Natural killer cell treated with Interleukin-12 subunit alpha and Interleukin-12 subunit beta and Interleukin-15 and Interleukin-18, amount 100 ng/mL, for 72 hours (primary cell): ENCODE measurements around the gene PLA2G4D. TPM values are rescaled to one million over a fixed set of nuclear protein-coding genes. Genes with fewer than 3 reads are reported as not detected.

ENCODE experiments used
- ATAC-seq, 2 donors: fragments of 150-1000 bp; cut with Tn5 transposase in 1 of 2; sonication (Bioruptor Pico), chemical (Tn5 transposase) in 1 of 2; 2 replicates each; pipeline ENCODE4 v1.10.0; 2021
- DNase-seq: peaks from one replicate; pipeline ENCODE4 v3.0.0; 2022; ENCODE audit warnings: low spot score
- H3K27ac Mint-ChIP-seq, 2 donors: 1 replicate in 1 of 2; 2 replicates in 1 of 2; pipeline ENCODE4 v1.8.0; 2022; ENCODE audit warnings: mixed read lengths in 2 of 2, mild to moderate bottlenecking in 1 of 2, moderate library complexity in 1 of 2
- H3K27me3 Mint-ChIP-seq, 2 donors: 1 replicate in 1 of 2; 2 replicates in 1 of 2; pipeline ENCODE4 v1.8.0; 2022; ENCODE audit warnings: mixed read lengths in 2 of 2
- H3K36me3 Mint-ChIP-seq: one replicate; pipeline ENCODE4 v1.8.0; 2022; ENCODE audit warnings: mixed read lengths
- H3K4me1 Mint-ChIP-seq, 2 donors: 1 replicate in 1 of 2; 2 replicates in 1 of 2; pipeline ENCODE4 v1.8.0; 2022; ENCODE audit warnings: low read depth in 2 of 2, mixed read lengths in 2 of 2, mild to moderate bottlenecking in 1 of 2
- H3K4me3 Mint-ChIP-seq: one replicate; pipeline ENCODE4 v1.8.0; 2022; ENCODE audit warnings: mixed read lengths
- H3K9me3 Mint-ChIP-seq: 2 replicates; pipeline ENCODE4 v1.8.0; 2022; ENCODE audit warnings: mixed read lengths
- total RNA-seq, 2 donors: library from RNA; stranded (reverse); gene quantifications; one replicate each; pipeline ENCODE4 v1.2.3, GENCODE V29; 2022

PLA2G4D gene
- not detected for total RNA-seq

GRCh38 chr15:42094512-42094963, at the start of gene PLA2G4D:
PLA2G4D (minus strand) TSS chr15:42094562; CDS start chr15:42094459, 103 bp downstream.
- peak in 1 of 2 donors; percentile 8 for ATAC-seq
- peaks cover 16 to 17% of the 10 kb centered on the region in 2 donors for H3K27me3 Mint-ChIP-seq
- no peak within 1 kb of the TSS for H3K4me3 Mint-ChIP-seq
- H3K9me3 Mint-ChIP-seq: no peaks in the 10 kb centered on the region
- H3K36me3 Mint-ChIP-seq: no peaks in the 10 kb centered on the region
- H3K4me1 Mint-ChIP-seq: no peaks in the 10 kb centered on the region
- DNase-seq: no peak
- no peak within 1 kb of the TSS for H3K27ac Mint-ChIP-seq

GRCh38 chr15:42143356-42143755, 49.0 kb upstream of the PLA2G4D start:
- DNase-seq (no peak), ATAC-seq (no peak)
- Mint-ChIP-seq H3K27me3 (no peaks in the 10 kb centered on the region), H3K9me3 (no peaks in the 10 kb centered on the region), H3K4me1 (no peaks in the 10 kb centered on the region), H3K27ac (no peak overlapping the region), H3K4me3 (no peak overlapping the region), H3K36me3 (no peaks in the 10 kb centered on the region)

GRCh38 chr15:42141795-42142667, 47.7 kb upstream of the PLA2G4D start:
- no peak overlapping the region for H3K4me3 Mint-ChIP-seq
- DNase-seq: peak; percentile 55

GRCh38 chr15:42141246-42141645, 46.9 kb upstream of the PLA2G4D start:
- peak; percentile 32 for DNase-seq
- Mint-ChIP-seq H3K4me1 (no peaks in the 10 kb centered on the region), H3K27me3 (peaks cover 0 to 3% of the 10 kb centered on the region in 2 donors), H3K27ac (no peak overlapping the region), H3K4me3 (no peak overlapping the region), H3K36me3 (no peaks in the 10 kb centered on the region), H3K9me3 (no peaks in the 10 kb centered on the region)
- ATAC-seq: no peak

More at GRCh38 chr15:42141795-42142667, 47.7 kb upstream of the PLA2G4D start:
- no peaks in the 10 kb centered on the region for H3K9me3 Mint-ChIP-seq
- peaks cover 0 to 3% of the 10 kb centered on the region in 2 donors for H3K27me3 Mint-ChIP-seq
- H3K36me3 Mint-ChIP-seq: no peaks in the 10 kb centered on the region
- no peak overlapping the region for H3K27ac Mint-ChIP-seq
- no peak for ATAC-seq
- H3K4me1 Mint-ChIP-seq: no peaks in the 10 kb centered on the region

- peak; percentile 28 for DNase-seq
- ATAC-seq: peak in 1 of 2 donors; percentile 18
- Mint-ChIP-seq H3K4me3 (no peak overlapping the region), H3K9me3 (no peaks in the 10 kb centered on the region), H3K27me3 (peaks cover 0 to 3% of the 10 kb centered on the region in 2 donors), H3K27ac (no peak overlapping the region), H3K4me1 (no peaks in the 10 kb centered on the region), H3K36me3 (no peaks in the 10 kb centered on the region)
Observed at GRCh38 chr15:42140383-42141070, 46.2 kb upstream of the PLA2G4D start.

GRCh38 chr15:42139596-42139995, 45.2 kb upstream of the PLA2G4D start:
- peaks cover 0 to 3% of the 10 kb centered on the region in 2 donors for H3K27me3 Mint-ChIP-seq
- ATAC-seq (no peak), DNase-seq (peak; percentile 49)
- H3K27ac Mint-ChIP-seq: no peak overlapping the region
- no peak overlapping the region for H3K4me3 Mint-ChIP-seq
- no peaks in the 10 kb centered on the region for H3K36me3 Mint-ChIP-seq
- H3K9me3 Mint-ChIP-seq: no peaks in the 10 kb centered on the region
- no peaks in the 10 kb centered on the region for H3K4me1 Mint-ChIP-seq

GRCh38 chr15:42138968-42139386, 44.6 kb upstream of the PLA2G4D start:
- no peak overlapping the region for H3K4me3 Mint-ChIP-seq
- ATAC-seq: no peak
- no peaks in the 10 kb centered on the region for H3K9me3 Mint-ChIP-seq
- no peaks in the 10 kb centered on the region for H3K36me3 Mint-ChIP-seq
- H3K27me3 Mint-ChIP-seq: peaks cover 0 to 3% of the 10 kb centered on the region in 2 donors
- H3K27ac Mint-ChIP-seq: no peak overlapping the region
- no peak for DNase-seq
- no peaks in the 10 kb centered on the region for H3K4me1 Mint-ChIP-seq

GRCh38 chr15:42138411-42138810, 44.0 kb upstream of the PLA2G4D start:
- Mint-ChIP-seq H3K9me3 (no peaks in the 10 kb centered on the region), H3K27ac (no peak overlapping the region), H3K4me1 (no peaks in the 10 kb centered on the region), H3K27me3 (peaks cover 0 to 3% of the 10 kb centered on the region in 2 donors), H3K36me3 (no peaks in the 10 kb centered on the region), H3K4me3 (no peak overlapping the region)
- ATAC-seq (no peak), DNase-seq (no peak)

- Mint-ChIP-seq H3K27me3 (peaks cover 0 to 5% of the 10 kb centered on the region in 2 donors), H3K36me3 (no peaks in the 10 kb centered on the region), H3K4me1 (no peaks in the 10 kb centered on the region), H3K4me3 (no peak overlapping the region), H3K9me3 (no peaks in the 10 kb centered on the region), H3K27ac (no peak overlapping the region)
- DNase-seq: no peak
- no peak for ATAC-seq
Observed at GRCh38 chr15:42137461-42138261, 43.3 kb upstream of the PLA2G4D start.

- ATAC-seq: no peak
- Mint-ChIP-seq H3K4me3 (no peak overlapping the region), H3K36me3 (no peaks in the 10 kb centered on the region), H3K4me1 (no peaks in the 10 kb centered on the region), H3K27ac (no peak overlapping the region), H3K9me3 (no peaks in the 10 kb centered on the region), H3K27me3 (peaks cover 0 to 5% of the 10 kb centered on the region in 2 donors)
- DNase-seq: no peak
Observed at GRCh38 chr15:42136513-42136912, 42.2 kb upstream of the PLA2G4D start.

- DNase-seq (no peak), ATAC-seq (no peak)
- no peak overlapping the region for H3K4me3 Mint-ChIP-seq
- H3K4me1 Mint-ChIP-seq: no peaks in the 10 kb centered on the region
- no peaks in the 10 kb centered on the region for H3K9me3 Mint-ChIP-seq
- H3K27me3 Mint-ChIP-seq: peaks cover 0 to 5% of the 10 kb centered on the region in 2 donors
- no peaks in the 10 kb centered on the region for H3K36me3 Mint-ChIP-seq
- H3K27ac Mint-ChIP-seq: no peak overlapping the region
Observed at GRCh38 chr15:42135351-42135750, 41.0 kb upstream of the PLA2G4D start.

GRCh38 chr15:42134617-42135245, 40.4 kb upstream of the PLA2G4D start:
- Mint-ChIP-seq H3K27me3 (peaks cover 5 to 8% of the 10 kb centered on the region in 2 donors), H3K27ac (no peak overlapping the region), H3K4me3 (no peak overlapping the region), H3K4me1 (peaks cover 0 to 2% of the 10 kb centered on the region in 2 donors), H3K36me3 (no peaks in the 10 kb centered on the region), H3K9me3 (no peaks in the 10 kb centered on the region)
- DNase-seq: no peak
- no peak for ATAC-seq

GRCh38 chr15:42133886-42134502, 39.6 kb upstream of the PLA2G4D start:
- peaks cover 0 to 6% of the 10 kb centered on the region in 2 donors for H3K4me1 Mint-ChIP-seq
- peaks cover 12 to 15% of the 10 kb centered on the region in 2 donors for H3K27me3 Mint-ChIP-seq
- ATAC-seq (peak; percentile 65 to 67), DNase-seq (no peak)
- H3K4me3 Mint-ChIP-seq: no peak overlapping the region
- no peak overlapping the region for H3K27ac Mint-ChIP-seq
- no peaks in the 10 kb centered on the region for H3K9me3 Mint-ChIP-seq
- no peaks in the 10 kb centered on the region for H3K36me3 Mint-ChIP-seq
